IgD-negative memory B cell (primary cell): ENCODE results near the gene LCN10. TPM values are rescaled to one million over a fixed set of nuclear protein-coding genes. Genes with fewer than 3 reads are reported as not detected.

Source experiments
- H3K27ac Mint-ChIP-seq, 3 donors: one replicate each; pipeline ENCODE4 v1.8.0; 2020 to 2022; ENCODE audit warnings: mild to moderate bottlenecking in 3 of 3, mixed read lengths in 3 of 3, moderate library complexity in 1 of 3
- H3K27me3 Mint-ChIP-seq: one replicate; pipeline ENCODE4 v1.8.0; 2021; ENCODE audit warnings: mixed read lengths
- H3K36me3 Mint-ChIP-seq: one replicate; pipeline ENCODE4 v1.8.0; 2020; ENCODE audit warnings: mild to moderate bottlenecking, mixed read lengths
- H3K4me1 Mint-ChIP-seq, 3 donors: one replicate each; pipeline ENCODE4 v1.8.0; 2020 to 2022; ENCODE audit warnings: mixed read lengths in 3 of 3, mild to moderate bottlenecking in 1 of 3
- H3K4me3 Mint-ChIP-seq, 4 donors: one replicate each; pipeline ENCODE4 v1.8.0; 2020 to 2022; ENCODE audit warnings: mild to moderate bottlenecking in 4 of 4, mixed read lengths in 4 of 4, moderate library complexity in 3 of 4
- H3K9me3 Mint-ChIP-seq, 3 donors: one replicate each; pipeline ENCODE4 v1.8.0; 2020 to 2021; ENCODE audit warnings: mixed read lengths in 3 of 3, mild to moderate bottlenecking in 1 of 3
- polyA plus RNA-seq: library from polyadenylated mRNA; unstranded; fragments of 300-500 nt; fragmentation: Illumina TruSeq; gene quantifications from one replicate; pipeline ENCODE4 v1.2.3, GENCODE V29; 2021

Gene LCN10
- polyA plus RNA-seq, 1 donor from 2014 or later, result 68.0 TPM

- no peak overlapping the region for H3K27ac Mint-ChIP-seq
- peaks cover 0 to 5% (median 2%) of the 10 kb centered on the region in 3 donors for H3K4me1 Mint-ChIP-seq
- H3K4me3 Mint-ChIP-seq, result no peak overlapping the region
- H3K9me3 Mint-ChIP-seq, result no peaks in the 10 kb centered on the region
- no peaks in the 10 kb centered on the region for H3K36me3 Mint-ChIP-seq
- H3K27me3 Mint-ChIP-seq, result peaks cover 19% of the 10 kb centered on the region
These were observed 49.1 kb downstream of the LCN10 start for GRCh38 chr9:136693490-136694162.

GRCh38 chr9:136693135-136693489, 49.6 kb downstream of the LCN10 start:
- H3K36me3 Mint-ChIP-seq, result no peaks in the 10 kb centered on the region
- no peak overlapping the region for H3K27ac Mint-ChIP-seq
- H3K4me3 Mint-ChIP-seq, result no peak overlapping the region
- no peaks in the 10 kb centered on the region for H3K9me3 Mint-ChIP-seq
- peaks cover 19% of the 10 kb centered on the region for H3K27me3 Mint-ChIP-seq
- peaks cover 4 to 7% (median 5%) of the 10 kb centered on the region in 3 donors for H3K4me1 Mint-ChIP-seq

- H3K9me3 Mint-ChIP-seq, result no peaks in the 10 kb centered on the region
- H3K4me1 Mint-ChIP-seq, result peaks cover 5 to 7% (median 6%) of the 10 kb centered on the region in 3 donors
- no peak overlapping the region for H3K27ac Mint-ChIP-seq
- H3K36me3 Mint-ChIP-seq, result no peaks in the 10 kb centered on the region
- H3K4me3 Mint-ChIP-seq, result no peak overlapping the region
- peaks cover 15% of the 10 kb centered on the region for H3K27me3 Mint-ChIP-seq
These were observed 50.3 kb downstream of the LCN10 start for GRCh38 chr9:136692185-136693134.

GRCh38 chr9:136691316-136692184, 51.2 kb downstream of the LCN10 start:
- peaks cover 12% of the 10 kb centered on the region for H3K27me3 Mint-ChIP-seq
- H3K4me3 Mint-ChIP-seq, result no peak overlapping the region
- no peak overlapping the region for H3K27ac Mint-ChIP-seq
- H3K9me3 Mint-ChIP-seq, result no peaks in the 10 kb centered on the region
- H3K4me1 Mint-ChIP-seq, result peaks cover 4 to 7% (median 5%) of the 10 kb centered on the region in 3 donors
- H3K36me3 Mint-ChIP-seq, result no peaks in the 10 kb centered on the region

DNA sequence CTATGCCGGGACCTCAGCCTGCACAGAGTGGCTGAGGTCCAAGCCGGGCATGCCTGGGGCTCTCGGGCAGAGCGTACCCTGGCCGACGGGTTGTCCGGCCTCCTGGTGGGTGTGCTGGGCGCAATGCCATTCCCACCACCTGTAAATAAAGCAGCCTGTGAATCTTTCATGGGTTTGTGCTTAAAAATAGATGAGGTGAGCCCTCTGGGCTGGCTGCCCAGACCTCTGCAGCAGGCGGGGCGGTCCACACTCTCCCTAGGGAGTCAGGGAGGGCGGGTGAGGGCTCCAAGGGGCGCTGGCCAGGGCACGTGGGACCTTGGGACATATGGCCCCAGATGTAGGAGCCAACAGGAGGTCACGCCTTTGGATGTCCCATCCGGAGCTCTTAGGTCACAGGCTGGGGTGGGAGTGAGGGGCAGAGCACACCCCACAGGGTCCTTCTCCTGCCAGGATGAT, 51.9 kb downstream of the LCN10 start:
- Mint-ChIP-seq H3K27ac (no peak overlapping the region), H3K4me1 (peaks cover 5 to 7% (median 6%) of the 10 kb centered on the region in 3 donors), H3K27me3 (peaks cover 12% of the 10 kb centered on the region), H3K36me3 (no peaks in the 10 kb centered on the region), H3K4me3 (no peak overlapping the region), H3K9me3 (no peaks in the 10 kb centered on the region)

DNA sequence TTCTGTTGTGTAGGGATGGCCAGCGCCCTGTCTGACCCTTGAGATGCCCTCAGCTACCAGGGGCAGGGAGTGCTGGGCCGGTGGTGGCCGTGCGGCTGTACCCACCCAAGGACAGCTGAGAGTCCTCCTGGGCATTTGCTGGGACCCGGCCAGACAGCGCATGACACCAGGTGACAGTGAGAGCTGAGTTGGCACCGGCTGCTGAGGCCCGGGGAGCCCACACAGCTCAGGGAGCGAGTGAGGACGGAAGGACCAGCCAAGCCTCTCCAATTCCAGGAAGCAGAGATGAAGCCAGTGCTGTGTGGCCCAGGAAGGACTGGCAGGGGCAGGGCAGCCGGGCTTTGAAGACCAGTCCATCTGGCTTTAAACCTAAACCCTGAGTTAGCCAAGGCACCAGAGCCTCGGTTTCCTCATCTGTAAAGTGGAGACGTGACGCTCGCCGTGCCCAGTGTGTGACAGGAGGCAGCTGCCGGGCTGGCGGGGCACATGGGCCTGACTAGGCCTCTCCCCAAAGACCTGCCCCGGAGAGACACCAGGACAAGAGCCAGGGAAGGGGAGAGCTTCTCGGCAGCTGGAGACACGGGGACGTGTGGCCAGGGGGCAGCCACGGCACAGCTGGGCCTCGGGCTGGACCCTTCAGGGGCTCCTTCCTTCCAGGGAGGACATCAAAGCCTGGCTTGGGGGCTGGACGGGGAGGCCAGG, 52.5 kb downstream of the LCN10 start:
- Mint-ChIP-seq H3K4me3 (no peak overlapping the region), H3K9me3 (no peaks in the 10 kb centered on the region), H3K36me3 (no peaks in the 10 kb centered on the region), H3K4me1 (peaks cover 5 to 7% (median 7%) of the 10 kb centered on the region in 3 donors), H3K27me3 (peaks cover 12% of the 10 kb centered on the region), H3K27ac (no peak overlapping the region)

DNA sequence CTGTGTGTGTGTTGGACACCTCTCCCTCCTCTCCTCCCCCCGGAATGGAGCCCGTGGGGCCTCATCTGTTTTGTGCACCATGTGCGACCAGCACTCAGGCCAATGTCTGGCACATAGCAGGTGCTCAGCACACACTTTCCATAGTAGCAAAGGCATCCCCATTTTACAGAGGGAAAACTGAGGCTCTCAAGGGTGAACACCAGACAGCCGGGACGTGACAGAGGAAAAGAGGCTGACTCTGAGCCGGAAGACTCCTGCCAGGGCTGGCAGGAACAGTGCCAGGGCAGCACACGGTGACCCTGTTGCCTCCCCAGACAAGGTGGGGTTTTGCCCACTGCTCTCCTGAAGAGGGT, 53.7 kb downstream of the LCN10 start:
- peaks cover 5 to 7% (median 7%) of the 10 kb centered on the region in 3 donors for H3K4me1 Mint-ChIP-seq
- H3K36me3 Mint-ChIP-seq, result no peaks in the 10 kb centered on the region
- H3K9me3 Mint-ChIP-seq, result no peaks in the 10 kb centered on the region
- H3K4me3 Mint-ChIP-seq, result peak overlapping the region in 3 of 4 donors; percentile 50 to 82 (median 82)
- H3K27ac Mint-ChIP-seq, result no peak overlapping the region
- H3K27me3 Mint-ChIP-seq, result peaks cover 10% of the 10 kb centered on the region

DNA sequence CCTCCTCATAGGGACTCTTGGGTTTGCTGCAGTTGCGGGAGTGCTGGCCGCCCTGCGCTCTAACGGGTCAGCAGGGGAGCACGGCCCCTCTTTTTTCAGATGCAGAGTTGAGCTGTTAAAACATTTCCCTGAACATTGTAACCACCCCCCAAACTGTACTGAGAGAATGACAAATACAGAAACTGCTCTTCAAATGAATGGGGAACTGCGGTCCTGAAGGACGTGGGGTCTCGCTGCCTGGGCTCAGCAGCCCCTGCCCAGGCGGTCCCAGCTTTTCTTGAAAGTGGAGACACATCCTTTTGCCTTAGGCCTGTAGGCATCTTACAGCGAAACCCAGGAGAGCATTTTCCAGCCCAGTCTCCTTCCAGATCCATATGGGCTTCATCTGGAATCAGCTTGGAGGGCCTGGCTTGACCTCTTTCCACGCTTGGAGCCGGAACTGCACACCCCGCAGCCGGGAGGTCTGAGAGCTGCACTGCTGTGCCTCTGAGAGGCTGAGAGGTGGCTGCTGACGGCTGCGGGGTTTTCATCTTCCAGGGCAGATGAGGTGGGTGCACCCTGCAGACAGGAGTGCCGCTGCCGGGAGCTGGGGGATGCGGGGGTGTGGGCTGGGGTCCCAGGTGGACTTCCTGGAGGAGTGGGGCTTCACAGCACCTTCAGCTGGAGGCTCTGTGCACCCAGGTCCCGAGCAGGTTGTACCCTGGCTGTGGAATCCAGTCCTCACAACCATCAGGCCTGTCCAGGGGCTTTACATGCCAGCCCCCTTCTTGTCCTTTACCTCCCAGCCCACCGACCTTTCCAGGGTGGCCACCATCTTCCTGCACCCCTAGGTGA, 54.2 kb downstream of the LCN10 start:
- Mint-ChIP-seq H3K27me3 (peaks cover 8% of the 10 kb centered on the region), H3K4me1 (peaks cover 5 to 7% (median 7%) of the 10 kb centered on the region in 3 donors), H3K27ac (no peak overlapping the region), H3K36me3 (no peaks in the 10 kb centered on the region), H3K9me3 (no peaks in the 10 kb centered on the region), H3K4me3 (peak overlapping the region; percentile 67 to 90 (median 82))

Other genes with a start within 250 kb of the LCN10 start
- gene NOTCH1, start 196.9 kb downstream of the LCN10 start, polyA plus RNA-seq, result 3.5 TPM
- gene EGFL7, start 80.0 kb downstream of the LCN10 start, polyA plus RNA-seq, result not detected
- gene AGPAT2, start 55.5 kb downstream of the LCN10 start, polyA plus RNA-seq, result 42.0 TPM
- gene DIPK1B, start 30.4 kb downstream of the LCN10 start, polyA plus RNA-seq, result 0.90 TPM
- not detected for gene LCN6, start 5.6 kb upstream of the LCN10 start, polyA plus RNA-seq
- gene LCN8, start 15.3 kb upstream of the LCN10 start, polyA plus RNA-seq, result 0.44 TPM
- gene LCN15, start 21.6 kb upstream of the LCN10 start, polyA plus RNA-seq, result not detected
- 45.9 TPM for gene TMEM141, start 48.4 kb upstream of the LCN10 start, polyA plus RNA-seq
- 0.78 TPM for gene CCDC183, start 53.4 kb upstream of the LCN10 start, polyA plus RNA-seq
- gene RABL6, start 65.0 kb upstream of the LCN10 start, polyA plus RNA-seq, result 19.7 TPM
- 0.10 TPM for gene AJM1, start 99.5 kb upstream of the LCN10 start, polyA plus RNA-seq
- 91.6 TPM for gene PHPT1, start 106.5 kb upstream of the LCN10 start, polyA plus RNA-seq
- gene MAMDC4, start 109.4 kb upstream of the LCN10 start, polyA plus RNA-seq, result 0.11 TPM
- gene EDF1, start 123.4 kb upstream of the LCN10 start, polyA plus RNA-seq, result 378 TPM
- gene TRAF2, start 143.6 kb upstream of the LCN10 start, polyA plus RNA-seq, result 42.8 TPM
- gene FBXW5, start 201.8 kb upstream of the LCN10 start, polyA plus RNA-seq, result 108 TPM
- not detected for gene C8G, start 202.3 kb upstream of the LCN10 start, polyA plus RNA-seq
- gene LCN12, start 209.3 kb upstream of the LCN10 start, polyA plus RNA-seq, result not detected
- not detected for gene PTGDS, start 234.6 kb upstream of the LCN10 start, polyA plus RNA-seq
- not detected for gene LCNL1, start 240.1 kb upstream of the LCN10 start, polyA plus RNA-seq
- gene PAXX, start 249.5 kb upstream of the LCN10 start, polyA plus RNA-seq, result 64.3 TPM